Measurements from ENCODE around the gene RPS27. TPM values are rescaled to one million over a fixed set of nuclear protein-coding genes. Genes with fewer than 3 reads are reported as not detected.

RPS27 gene
- total and polyA plus RNA-seq, 2 donors (not counting 1 experiment from before 2014, with no cell fraction given): 4,812 to 15,978 TPM

GRCh38 chr1:153976819-153977249 lies 13.7 kb upstream of the RPS27 start:
- Histone ChIP-seq H3K9ac (ENCODE audit: low read length) (peak overlapping the region; percentile 92), H3K4me1 (ENCODE audit: control insufficient read depth in 2 of 2, insufficient read depth in 2 of 2, low read length in 2 of 2) (peaks cover 16 to 22% of the 10 kb centered on the region in 2 donors), H4K20me1 (ENCODE audit: control insufficient read depth, insufficient read depth, low read length, poor library complexity, severe bottlenecking) (peaks cover 7% of the 10 kb centered on the region), H3K36me3 (replicated peaks in 1 of 2; ENCODE audit: control extremely low read depth in 1 of 2, control insufficient read depth in 1 of 2, extremely low read depth in 1 of 2, insufficient read depth in 2 of 2, low read length in 1 of 2) (peaks cover 0 to 28% of the 10 kb centered on the region in 2 experiments), H2AFZ (ENCODE audit: insufficient read depth, low read depth, low read length, poor library complexity, severe bottlenecking) (peak overlapping the region; percentile 87), H3K4me3 (ENCODE audit: control extremely low read depth in 1 of 5, extremely low read depth in 1 of 5, insufficient read depth in 1 of 5, low read depth in 2 of 5, low read length in 4 of 5) (peak overlapping the region; percentile 59 to 96 (median 90)), H3K79me2 (ENCODE audit: control insufficient read depth, insufficient read depth, low read length) (peaks cover 29% of the 10 kb centered on the region), H3K4me2 (replicated peaks; ENCODE audit: low read depth, low read length, poor library complexity, severe bottlenecking) (peak overlapping the region; percentile 88), H3K27me3 (replicated peaks in 1 of 4; ENCODE audit: control extremely low read depth in 1 of 4, control insufficient read depth in 3 of 4, insufficient read depth in 4 of 4, low read length in 3 of 4) (no peaks in the 10 kb centered on the region), H3K27ac (ENCODE audit: low read length in 2 of 2) (peak overlapping the region; percentile 55 to 87), H3K9me3 (ENCODE audit: control extremely low read depth in 1 of 3, control insufficient read depth in 2 of 3, insufficient read depth in 1 of 3, low read length in 2 of 3) (no peaks in the 10 kb centered on the region)
- Mint-ChIP-seq H3K4me3 (peak overlapping the region; percentile 98), H3K27me3 (no peaks in the 10 kb centered on the region), H3K27ac (peak overlapping the region; percentile 96), H3K4me1 (peaks cover 34% of the 10 kb centered on the region), H3K9me3 (ENCODE audit: insufficient read depth) (no peaks in the 10 kb centered on the region)
- 0% methylated on average over 9 of the region's 16 CpGs for WGBS (ENCODE audit: insufficient coverage)
- no peak for TF ChIP-seq CTCF (IDR thresholded peaks at IDR 0.05)
- TF ChIP-seq EZH2 (IDR thresholded peaks at IDR 0.05; ENCODE audit: borderline replicate concordance, insufficient read depth, low read depth, low read length, poor library complexity, severe bottlenecking): no peak
- no peak for DNase-seq
- POLR2A ChIA-PET: interaction anchor here (0.7 to 4.7 kb wide), 12 partner anchors 9 to 305 kb away, joined by 3 to 40 read pairs (median 6); partner anchors contain the start of genes CREB3L4, DENND4B, GATAD2B and RAB13
- ATAC-seq (ENCODE audit: low read depth): no peak
- CTCF ChIA-PET: interaction anchor here (0.9 to 5.2 kb wide), 6 partner anchors 10 to 185 kb away, joined by 3 to 46 read pairs (median 18); partner anchors contain the start of genes CREB3L4, CRTC2, DENND4B and RAB13
- intact Hi-C loops (cut with micrococcal nuclease): loop anchor here (1.0 to 5.0 kb wide), 7 partner anchors 9 to 580 kb away; partner anchors contain the start of genes CREB3L4, CRTC2, GATAD2B and RAB13
